HG03521 (cell line): Measurements from ENCODE around the gene PADI4.

ENCODE experiments used
- ATAC-seq: cut with Tn5 transposase; IDR thresholded peaks from one replicate; pipeline ENCODE4 v1.9.1; 2021; ENCODE audit warnings: mild to moderate bottlenecking, moderate library complexity; ENCODE audit not compliant: unreplicated experiment

Gene PADI4

DNA sequence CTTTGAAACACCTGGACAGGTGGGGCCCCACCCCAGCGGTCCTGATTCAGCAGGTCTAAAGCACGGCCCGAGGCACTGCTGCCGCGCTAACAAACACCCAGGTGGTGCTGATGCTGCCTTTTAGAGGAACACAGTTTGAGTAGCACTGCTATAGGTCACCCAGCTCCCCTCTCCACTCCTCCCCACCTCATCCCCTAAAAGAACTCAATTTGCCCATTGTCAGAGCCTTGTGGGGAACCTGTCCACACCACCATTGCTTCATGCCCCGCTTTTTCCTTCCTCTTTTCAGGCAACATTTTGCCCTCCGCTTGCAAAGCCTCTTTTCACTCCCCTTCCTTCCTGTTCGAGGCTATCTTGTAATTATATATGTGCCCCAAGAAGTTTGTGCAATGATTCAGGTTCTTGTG lies 26.2 kb upstream of the PADI4 start:
- ATAC-seq = no peak

DNA sequence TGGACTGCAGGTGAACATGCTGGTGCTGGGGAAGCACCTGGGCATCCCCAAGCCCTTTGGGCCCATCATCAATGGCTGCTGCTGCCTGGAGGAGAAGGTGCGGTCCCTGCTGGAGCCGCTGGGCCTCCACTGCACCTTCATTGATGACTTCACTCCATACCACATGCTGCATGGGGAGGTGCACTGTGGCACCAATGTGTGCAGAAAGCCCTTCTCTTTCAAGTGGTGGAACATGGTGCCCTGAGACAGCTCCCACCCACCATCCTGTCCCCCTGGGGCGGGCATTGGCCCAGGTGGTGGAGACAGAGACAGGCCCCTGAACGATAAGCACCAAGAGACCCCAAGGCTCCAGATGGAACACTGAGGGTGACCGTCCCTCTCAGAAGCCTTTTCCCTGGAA lies 25.2 kb upstream of the PADI4 start:
- ATAC-seq = no peak

GRCh38 chr1:17286646-17287045 lies 21.4 kb upstream of the PADI4 start:
- ATAC-seq = no peak

GRCh38 chr1:17287130-17287776 lies 20.7 kb upstream of the PADI4 start:
- no peak for ATAC-seq

GRCh38 chr1:17289721-17290120 lies 18.3 kb upstream of the PADI4 start:
- no peak for ATAC-seq

- no peak for ATAC-seq
Measured at GRCh38 chr1:17290553-17290952, 17.4 kb upstream of the PADI4 start.

- ATAC-seq = no peak
Measured at GRCh38 chr1:17292299-17293160, 15.5 kb upstream of the PADI4 start.

GRCh38 chr1:17293681-17294425 lies 14.1 kb upstream of the PADI4 start:
- ATAC-seq = no peak

DNA sequence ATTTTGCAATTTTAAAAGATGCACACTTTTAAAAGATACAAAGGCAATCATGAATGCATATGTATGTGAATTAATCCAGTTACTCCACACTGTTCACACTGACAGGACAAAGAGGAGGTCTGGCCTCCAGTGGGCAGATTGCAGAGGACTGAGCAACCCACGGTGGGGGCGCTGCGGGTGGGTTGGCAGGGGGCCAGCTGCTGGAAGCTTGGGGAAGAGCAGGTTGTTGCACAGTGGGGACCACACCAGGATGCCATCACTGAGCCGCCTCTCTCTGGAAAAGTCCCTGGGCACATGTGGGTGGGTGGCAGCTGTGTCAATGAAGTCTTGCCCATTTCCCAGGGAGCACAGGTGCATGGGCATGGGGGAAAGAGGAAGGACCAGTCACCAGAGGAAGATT lies 12.7 kb upstream of the PADI4 start:
- no peak for ATAC-seq

GRCh38 chr1:17296086-17296485 lies 11.9 kb upstream of the PADI4 start:
- no peak for ATAC-seq

DNA sequence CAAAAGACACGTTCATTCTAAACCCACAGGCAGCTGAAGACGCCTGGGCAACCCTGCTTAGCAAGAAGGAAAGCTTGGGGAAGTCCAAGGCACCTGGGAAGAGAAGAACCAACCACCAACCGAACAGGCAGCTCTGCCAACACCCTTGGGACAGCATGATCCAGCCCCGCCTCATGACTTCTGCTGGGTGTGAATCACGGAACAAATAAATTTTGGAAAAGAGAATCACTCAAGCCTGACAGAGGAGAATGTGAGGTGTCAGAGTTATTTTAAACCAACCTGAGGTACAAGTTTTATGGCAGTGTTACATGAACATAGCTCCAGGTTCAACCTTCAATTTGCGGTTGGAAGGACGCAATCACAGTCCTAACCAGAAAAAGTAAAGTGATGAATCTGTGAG lies 10.0 kb upstream of the PADI4 start:
- ATAC-seq = no peak

- no peak for ATAC-seq
Measured at GRCh38 chr1:17301767-17302166, 6.2 kb upstream of the PADI4 start.

DNA sequence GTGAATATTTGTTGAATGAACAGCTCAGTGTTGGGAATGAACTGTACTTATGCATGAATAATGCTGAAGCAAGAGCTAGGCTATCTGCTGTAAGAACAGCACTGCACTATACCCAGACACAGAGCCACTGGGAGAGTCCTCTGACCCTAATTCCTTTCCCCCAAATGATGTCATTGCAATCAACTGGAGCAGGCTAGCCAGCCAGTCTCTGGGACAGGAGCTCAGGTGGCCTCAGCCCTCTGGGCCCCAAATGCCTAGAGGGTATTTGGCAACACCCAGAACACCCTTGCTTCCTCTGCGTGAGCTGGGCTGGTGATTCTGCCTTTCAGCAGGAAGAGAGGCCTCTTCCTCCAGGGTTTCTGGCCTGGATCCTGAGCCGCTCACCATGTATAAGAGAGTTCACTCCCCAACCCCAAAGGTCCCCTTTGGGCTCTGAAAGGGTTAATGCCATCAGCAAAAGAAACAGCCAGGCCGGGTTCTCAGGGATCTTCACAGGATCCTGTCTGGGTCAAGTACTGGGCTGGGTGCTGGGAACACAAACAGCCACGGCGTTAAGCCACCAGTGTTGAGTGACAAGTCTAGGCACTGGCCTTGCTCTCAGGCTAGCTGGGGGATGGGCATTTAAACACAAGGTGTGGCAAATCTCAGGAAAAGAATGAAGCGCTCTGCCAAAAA lies 3.7 kb upstream of the PADI4 start:
- ATAC-seq = no peak

- ATAC-seq = no peak
Measured at GRCh38 chr1:17304826-17305175, 3.2 kb upstream of the PADI4 start.

GRCh38 chr1:17305576-17306095 lies 2.4 kb upstream of the PADI4 start:
- ATAC-seq = no peak

DNA sequence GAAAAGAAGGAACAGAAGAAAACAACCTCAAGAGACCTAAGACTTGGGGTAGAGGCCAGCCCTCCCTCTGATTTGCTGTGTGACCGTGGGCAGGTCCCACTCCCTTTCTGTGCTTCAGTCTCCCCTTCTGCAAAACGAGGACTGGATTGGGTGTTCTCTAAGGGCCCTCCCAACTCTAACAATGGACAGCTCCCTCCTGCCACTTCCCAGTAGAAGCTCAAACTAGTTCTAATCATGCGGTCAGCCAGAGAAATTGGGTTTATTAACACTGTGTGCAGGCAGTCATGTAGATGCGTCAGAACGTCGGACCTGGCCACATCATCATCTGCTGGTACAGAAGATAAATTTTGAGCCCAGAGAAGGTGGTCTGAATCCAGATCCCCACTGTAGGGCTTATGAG lies 1.6 kb upstream of the PADI4 start:
- no peak for ATAC-seq

DNA sequence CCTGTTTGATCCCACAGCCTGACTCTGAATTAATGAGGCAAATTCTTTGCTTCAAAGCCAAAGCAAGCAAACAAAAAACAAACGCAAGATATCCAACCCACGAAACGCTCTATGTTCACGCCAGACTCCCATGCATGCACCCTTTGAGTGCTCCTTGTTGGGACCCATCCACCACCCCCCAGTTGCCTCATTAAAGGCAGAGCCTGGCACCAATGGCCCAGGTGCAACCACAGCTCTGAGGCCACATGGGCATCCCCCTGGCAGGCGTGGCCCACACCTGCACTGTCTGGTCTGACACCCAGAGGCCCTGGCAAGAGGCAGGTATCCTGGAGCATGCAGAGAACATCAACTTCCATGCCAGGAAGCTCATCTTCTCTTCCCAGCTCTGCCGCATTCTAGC lies 1.1 kb upstream of the PADI4 start:
- no peak for ATAC-seq

DNA sequence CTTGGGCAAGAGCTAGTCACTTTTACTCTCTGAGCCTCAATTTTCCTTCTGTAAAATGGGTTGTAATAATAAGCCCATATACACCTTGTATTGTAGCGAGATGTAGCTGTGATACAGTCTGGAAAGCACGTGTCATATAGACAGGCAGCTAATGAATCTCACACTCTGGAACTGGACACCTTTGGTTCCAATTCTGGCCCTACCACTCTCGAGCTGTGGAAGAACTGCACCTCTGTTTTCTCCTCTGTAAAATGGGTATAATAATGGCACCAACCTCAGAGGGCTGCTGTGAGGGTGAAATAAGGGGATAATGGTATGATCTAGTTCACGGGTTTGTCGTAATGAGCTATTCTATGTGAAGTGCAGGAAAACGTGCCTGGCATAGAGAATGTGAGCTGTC lies 668 bp upstream of the PADI4 start:
- no peak for ATAC-seq

DNA sequence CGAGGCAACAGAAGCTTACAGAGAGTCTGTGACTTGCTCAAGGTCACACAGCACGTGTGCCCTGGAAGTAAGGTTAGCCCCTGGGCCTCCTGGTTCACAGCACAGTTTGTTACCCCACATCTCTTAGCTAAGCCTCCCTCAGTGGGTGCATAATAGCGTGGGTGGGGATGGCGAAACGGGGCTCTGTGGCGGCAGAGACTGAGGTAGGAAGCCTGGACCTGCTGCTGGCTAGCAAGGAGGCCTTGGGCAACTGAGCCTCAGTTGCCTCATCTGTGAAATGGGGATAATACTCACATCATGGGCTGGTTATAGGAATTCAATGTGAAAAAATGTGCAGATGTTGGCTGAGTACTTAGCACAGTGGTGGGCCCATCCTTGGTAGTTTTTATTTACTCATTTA lies 596 bp downstream of the PADI4 start:
- no peak for ATAC-seq

DNA sequence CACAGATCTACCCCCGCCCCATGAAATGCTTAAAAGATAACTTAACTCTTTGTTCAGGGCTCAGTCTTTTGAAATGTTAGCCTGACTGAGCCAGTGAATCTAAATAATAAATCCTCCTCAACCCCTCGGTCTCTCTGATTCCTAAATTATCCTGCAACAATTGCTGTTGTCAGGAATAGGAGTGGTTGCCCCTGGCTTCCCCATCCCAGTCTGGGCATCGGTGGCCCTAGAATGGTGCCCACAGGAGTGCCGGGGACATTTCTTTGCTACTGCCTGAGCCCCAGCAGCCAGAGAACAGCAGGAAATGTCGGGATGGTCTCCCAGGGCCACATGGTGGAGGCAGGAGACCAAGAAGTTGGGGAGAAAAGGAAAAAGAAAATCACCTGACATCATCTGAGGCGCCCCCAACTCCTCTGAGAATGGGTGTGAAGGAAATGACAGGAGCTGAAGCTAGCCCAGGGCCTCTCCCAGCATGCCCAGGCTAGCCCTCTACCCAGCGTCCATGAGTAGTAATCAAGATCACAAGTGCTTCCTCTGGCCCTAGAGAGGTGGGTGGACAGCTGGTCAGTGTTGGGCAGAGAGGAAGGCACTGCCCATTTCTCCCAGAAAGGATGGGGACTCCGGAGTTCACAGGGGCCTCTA lies 1.6 kb downstream of the PADI4 start:
- no peak for ATAC-seq
